Measurements from ENCODE around the gene CENPU. TPM values are rescaled to one million over a fixed set of nuclear protein-coding genes. Genes with fewer than 3 reads are reported as not detected.

Gene CENPU
- total RNA-seq, 4 donors from 2014 or later = 1.8 to 3.5 (median 1.9) TPM; not detected in 1

- 90 to 92% methylated on average over 5 of the region's 5 CpGs for WGBS, 2 donors
- no peak overlapping the region for H3K4me3 ChIP-seq (replicated peaks in 1 of 3)
- no peaks in the 10 kb centered on the region for H3K27me3 ChIP-seq
- intact Hi-C loops (cut with DNase I) = no loop called here
- H3K36me3 ChIP-seq = peaks cover 38 to 40% of the 10 kb centered on the region in 2 donors
- H3K9me3 ChIP-seq = no peaks in the 10 kb centered on the region
- TF ChIP-seq CTCF (IDR thresholded peaks at IDR 0.05) (no peak), POLR2A (IDR thresholded peaks at IDR 0.05) (no peak)
- no peak for DNase-seq
- H3K4me1 ChIP-seq = peaks cover 0 to 6% of the 10 kb centered on the region in 2 donors
- no peak overlapping the region for H3K27ac ChIP-seq
Observed at GRCh38 chr4:184760681-184761080, 26.8 kb upstream of the CENPU start.

DNA sequence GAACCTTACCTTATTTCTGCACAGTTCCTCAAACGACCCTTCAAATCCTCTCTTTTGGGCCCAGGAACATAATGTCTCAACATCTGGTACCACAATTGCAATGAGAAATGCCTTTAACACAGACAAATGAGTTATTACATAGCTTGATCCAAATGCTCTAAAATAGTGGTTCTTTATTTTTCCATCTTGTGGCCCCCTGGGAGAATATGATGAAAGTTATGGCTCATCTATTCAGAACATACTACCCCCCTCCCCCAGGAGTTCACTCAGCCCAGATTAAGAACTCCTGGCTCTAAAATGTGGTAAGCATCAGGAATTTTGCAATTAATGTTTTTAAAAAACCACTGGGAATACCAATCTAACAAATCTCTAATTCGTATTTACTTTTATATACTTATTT is 23.9 kb upstream of the CENPU start:
- no peak for DNase-seq
- peaks cover 28 to 36% of the 10 kb centered on the region in 2 donors for H3K36me3 ChIP-seq
- H3K27me3 ChIP-seq = no peaks in the 10 kb centered on the region
- H3K27ac ChIP-seq = peak overlapping the region in 1 of 3 donors; percentile 53
- no peaks in the 10 kb centered on the region for H3K9me3 ChIP-seq
- intact Hi-C loops (cut with DNase I) = no loop called here
- 31 to 59% methylated on average over 2 of the region's 2 CpGs for WGBS, 2 donors
- TF ChIP-seq POLR2A (IDR thresholded peaks at IDR 0.05) (no peak), CTCF (IDR thresholded peaks at IDR 0.05) (no peak)
- no peak overlapping the region for H3K4me3 ChIP-seq (replicated peaks in 1 of 3)
- H3K4me1 ChIP-seq = peaks cover 0 to 7% of the 10 kb centered on the region in 2 donors

- WGBS, 2 donors = 75 to 77% methylated on average over 6 of the region's 6 CpGs
- DNase-seq = no peak
- TF ChIP-seq POLR2A (IDR thresholded peaks at IDR 0.05) = no peak
- no peak for TF ChIP-seq CTCF (IDR thresholded peaks at IDR 0.05)
- H3K27ac ChIP-seq = peak overlapping the region in 2 of 3 donors; percentile 24 to 53
- intact Hi-C loops (cut with DNase I) = no loop called here
- peaks cover 0 to 7% of the 10 kb centered on the region in 2 donors for H3K4me1 ChIP-seq
- no peaks in the 10 kb centered on the region for H3K9me3 ChIP-seq
- H3K27me3 ChIP-seq = no peaks in the 10 kb centered on the region
- H3K36me3 ChIP-seq = peaks cover 18 to 22% of the 10 kb centered on the region in 2 donors
- no peak overlapping the region for H3K4me3 ChIP-seq (replicated peaks in 1 of 3)
Observed at GRCh38 chr4:184756399-184756798, 22.5 kb upstream of the CENPU start.

DNA sequence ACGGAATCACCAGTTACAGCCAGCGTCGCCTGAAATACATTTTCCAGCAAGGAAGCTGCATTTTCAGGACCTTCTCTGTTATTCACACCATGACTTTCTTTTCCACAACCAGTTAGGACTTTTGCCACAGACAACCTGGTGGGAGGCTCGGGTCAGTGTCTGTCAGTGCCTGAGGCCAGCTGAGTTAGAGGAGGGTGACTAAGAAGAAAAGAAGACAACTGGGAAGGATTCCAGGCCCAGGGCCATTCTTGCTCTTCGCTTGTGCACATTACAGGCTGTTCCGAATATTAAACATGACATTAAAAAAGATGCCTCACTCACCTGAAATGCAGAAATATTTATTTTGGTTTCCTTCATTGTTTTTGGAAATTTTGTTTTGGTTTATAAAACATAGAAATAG is 21.4 kb upstream of the CENPU start:
- intact Hi-C loops (cut with DNase I) = no loop called here
- H3K27ac ChIP-seq = no peak overlapping the region
- H3K4me3 ChIP-seq (replicated peaks in 1 of 3) = no peak overlapping the region
- no peak for DNase-seq
- TF ChIP-seq POLR2A (IDR thresholded peaks at IDR 0.05) (no peak), CTCF (IDR thresholded peaks at IDR 0.05) (no peak)
- no peaks in the 10 kb centered on the region for H3K9me3 ChIP-seq
- no peaks in the 10 kb centered on the region for H3K27me3 ChIP-seq
- H3K36me3 ChIP-seq = peaks cover 7 to 14% of the 10 kb centered on the region in 2 donors
- H3K4me1 ChIP-seq = peaks cover 0 to 8% of the 10 kb centered on the region in 2 donors
- 92 to 94% methylated on average over 6 of the region's 6 CpGs for WGBS, 2 donors

DNA sequence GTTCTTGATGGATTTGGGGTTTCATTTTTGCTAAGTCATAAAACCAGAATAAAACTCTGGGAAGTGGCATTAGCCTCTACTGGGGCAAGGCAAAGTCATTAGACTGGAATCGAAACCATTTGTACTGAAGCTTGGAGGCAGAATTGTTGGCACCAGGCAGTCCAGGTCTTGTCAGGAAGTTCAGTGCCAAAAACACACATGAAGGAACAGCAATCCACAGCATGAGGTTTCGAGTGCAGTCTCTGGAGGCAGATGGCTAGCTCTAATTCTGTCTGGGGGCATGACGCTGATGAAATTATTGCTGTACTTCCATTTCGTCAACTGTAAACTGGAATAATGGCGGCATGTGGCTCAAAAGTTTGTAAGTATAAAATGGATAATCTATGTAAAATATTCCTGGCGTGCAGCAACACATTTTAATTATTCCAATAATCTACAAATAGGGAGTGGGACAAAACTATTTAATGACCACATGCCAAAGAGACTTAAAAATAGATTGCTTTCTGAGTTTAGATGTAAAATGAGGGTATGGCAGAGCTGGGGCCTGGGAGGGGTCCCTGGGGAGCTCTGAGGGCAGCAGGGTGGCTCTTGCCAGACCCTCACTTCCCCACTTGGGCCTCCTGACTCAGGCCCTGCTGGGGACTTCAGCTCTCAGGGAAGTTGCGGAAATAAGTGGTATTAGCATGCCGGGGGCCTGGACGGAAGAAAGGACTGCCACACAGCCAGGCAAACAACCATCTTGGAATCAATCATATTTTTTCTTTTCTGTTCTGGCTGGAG is 18.8 kb upstream of the CENPU start:
- intact Hi-C loops (cut with DNase I) = no loop called here
- DNase-seq = no peak
- 87% methylated on average over 9 of the region's 9 CpGs for WGBS, 2 donors
- H3K36me3 ChIP-seq = peaks cover 4 to 14% of the 10 kb centered on the region in 2 donors
- TF ChIP-seq CTCF (IDR thresholded peaks at IDR 0.05) = no peak
- no peak for TF ChIP-seq POLR2A (IDR thresholded peaks at IDR 0.05)
- H3K4me1 ChIP-seq = peaks cover 24 to 29% of the 10 kb centered on the region in 2 donors
- no peaks in the 10 kb centered on the region for H3K27me3 ChIP-seq
- H3K9me3 ChIP-seq = no peaks in the 10 kb centered on the region
- no peak overlapping the region for H3K4me3 ChIP-seq (replicated peaks in 1 of 3)
- no peak overlapping the region for H3K27ac ChIP-seq

All from thyroid gland (tissue), 4 donors.